Forelimb muscle (tissue), 1 donor: ENCODE measurements around the gene DCBLD1. TPM values are rescaled to one million over a fixed set of nuclear protein-coding genes. Genes with fewer than 3 reads are reported as not detected.

Experiments
- DNase-seq: peaks from one replicate; pipeline ENCODE4 v3.0.0-alpha.2; 2013; ENCODE audit warnings: low read depth
- polyA plus RNA-seq: library from polyadenylated mRNA; unstranded; fragments of 120-200 nt; gene quantifications from one replicate; pipeline ENCODE4 v1.2.1, GENCODE V29; 2013; ENCODE audit not compliant: insufficient read length

DCBLD1 gene
- polyA plus RNA-seq, 1 donor: 7.5 TPM

- no peak for DNase-seq
Observed at GRCh38 chr6:117555882-117556498, 73.5 kb downstream of the DCBLD1 start.

DNA sequence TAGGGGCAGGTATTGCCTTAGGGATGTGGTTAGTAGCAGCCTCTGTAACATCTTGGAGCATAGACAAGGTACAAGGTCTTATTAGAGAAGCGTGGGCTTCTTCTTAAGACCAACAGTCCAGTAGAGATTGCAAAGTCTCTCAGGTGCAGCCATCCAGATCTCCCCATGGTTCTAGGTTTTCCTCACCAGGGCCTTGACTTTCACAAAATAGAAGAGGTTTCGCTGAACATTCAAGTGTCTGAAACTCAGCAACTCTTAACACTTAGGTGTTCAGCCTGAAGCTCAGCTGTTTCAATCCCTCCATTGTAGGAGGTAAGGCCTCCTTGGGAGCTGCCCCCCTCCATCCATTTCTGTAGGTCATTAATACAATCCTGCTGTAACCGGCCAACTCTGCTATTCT, 75.5 kb downstream of the DCBLD1 start:
- DNase-seq: no peak

DNA sequence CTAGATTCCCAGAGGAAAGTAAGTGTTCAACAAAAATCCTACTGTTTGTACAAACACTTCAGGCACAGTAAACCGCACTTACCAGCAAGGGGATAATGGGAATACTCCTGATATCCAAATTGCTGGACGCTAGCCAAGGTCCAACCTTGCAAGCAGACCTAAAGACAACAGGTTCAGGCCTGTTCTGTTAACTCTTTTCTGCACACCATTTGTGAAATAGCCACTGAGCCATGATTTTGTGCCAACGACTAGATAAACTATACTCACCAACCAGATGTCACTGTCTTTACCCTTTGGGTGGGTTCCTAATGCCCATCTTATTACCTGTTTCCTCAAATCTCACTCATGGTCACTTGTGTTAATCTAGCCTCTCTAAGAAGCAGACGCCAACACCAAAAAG, 76.3 kb downstream of the DCBLD1 start:
- no peak for DNase-seq

- DNase-seq: no peak
Observed at GRCh38 chr6:117559299-117559698, 76.8 kb downstream of the DCBLD1 start.

DNA sequence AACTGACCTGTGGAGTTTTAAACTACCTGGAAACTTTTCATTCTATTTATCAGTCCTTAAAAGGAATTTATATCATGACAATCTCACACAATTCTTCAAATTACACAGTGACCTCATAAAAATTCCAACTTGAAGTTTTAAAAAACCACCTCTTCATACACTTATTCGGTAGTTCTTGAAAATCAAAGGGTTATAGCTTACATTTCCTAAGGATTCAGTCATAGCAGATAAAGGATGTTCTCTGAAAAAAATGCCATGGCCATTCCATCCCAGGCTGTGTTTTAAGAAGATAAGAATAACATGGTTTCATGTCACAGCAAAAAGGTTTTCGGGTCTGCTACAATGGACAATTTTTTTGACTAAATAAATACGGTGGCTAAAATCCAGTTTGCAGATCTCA, 78.7 kb downstream of the DCBLD1 start:
- DNase-seq: no peak

DNA sequence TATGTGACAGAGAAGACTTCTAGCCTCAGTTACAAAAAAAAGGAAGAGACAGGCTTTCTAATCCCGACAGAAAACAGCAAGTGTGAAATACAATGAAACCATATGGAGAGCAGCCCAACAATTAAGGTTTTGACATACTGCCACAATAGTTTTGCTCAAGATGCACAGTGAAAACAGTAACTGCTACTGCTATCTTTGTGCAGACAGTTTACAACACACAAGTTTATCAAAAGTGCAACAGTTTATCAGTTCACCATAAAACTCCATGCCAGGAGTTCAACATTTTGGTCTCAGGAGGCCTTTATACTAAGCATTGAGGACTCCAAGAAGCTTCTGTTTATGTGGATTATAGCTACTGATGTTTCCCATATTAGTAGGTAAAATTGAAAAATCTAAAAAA, 82.2 kb downstream of the DCBLD1 start:
- no peak for DNase-seq

- no peak for DNase-seq
Observed at GRCh38 chr6:117568247-117568646, 85.8 kb downstream of the DCBLD1 start.

- DNase-seq: no peak
Observed at GRCh38 chr6:117568831-117569410, 86.4 kb downstream of the DCBLD1 start.

GRCh38 chr6:117573006-117573680, 90.7 kb downstream of the DCBLD1 start:
- DNase-seq: no peak

- DNase-seq: no peak
Observed at GRCh38 chr6:117574198-117574597, 91.7 kb downstream of the DCBLD1 start.

GRCh38 chr6:117585647-117586046, 103.2 kb downstream of the DCBLD1 start:
- DNase-seq: no peak

- no peak for DNase-seq
Observed at GRCh38 chr6:117590447-117590846, 108.0 kb downstream of the DCBLD1 start.

DNA sequence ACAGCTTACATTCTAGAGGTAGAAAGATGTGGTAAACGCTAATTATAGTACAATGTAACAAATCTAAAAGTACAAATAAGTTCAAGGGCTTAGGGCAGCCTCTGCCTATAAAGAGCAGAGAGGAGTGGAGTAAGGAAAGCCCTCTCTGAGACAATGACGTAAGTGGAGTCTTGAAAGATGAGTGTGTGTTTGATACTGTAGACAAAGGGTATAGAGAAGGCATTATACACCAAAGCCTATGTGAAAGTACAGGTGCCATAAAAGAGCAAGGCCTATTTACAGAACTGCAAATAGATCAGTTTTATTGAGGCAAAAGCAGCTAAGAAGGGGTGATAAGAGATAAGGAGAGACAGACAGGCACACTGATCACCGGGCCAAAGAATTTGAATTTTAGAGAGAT, 108.9 kb downstream of the DCBLD1 start:
- no peak for DNase-seq

- DNase-seq: no peak
Observed at GRCh38 chr6:117592983-117593759, 110.7 kb downstream of the DCBLD1 start.

GRCh38 chr6:117595099-117595923, 112.8 kb downstream of the DCBLD1 start:
- DNase-seq: no peak

DNA sequence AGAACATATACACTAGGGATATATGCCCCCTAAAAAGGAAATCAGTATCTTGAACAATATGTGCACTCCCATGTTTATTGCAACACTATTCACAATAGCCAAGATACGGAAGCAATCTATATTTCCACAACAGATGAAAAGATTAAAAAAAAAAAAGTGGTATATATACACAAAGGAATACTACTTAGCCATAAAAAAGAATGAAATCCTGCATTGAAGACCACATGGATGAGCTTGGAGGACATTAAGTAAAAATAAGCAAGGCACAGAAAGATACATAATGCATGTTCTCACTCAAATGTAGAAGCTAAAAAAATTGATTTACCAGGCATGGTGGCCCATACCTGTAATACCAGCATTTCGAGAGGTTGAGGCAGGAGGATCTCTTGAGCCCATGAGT, 115.3 kb downstream of the DCBLD1 start:
- no peak for DNase-seq

Other genes starting within 250 kb of the DCBLD1 start
- 93.8 TPM for gene VGLL2, start 217.1 kb upstream of the DCBLD1 start, polyA plus RNA-seq
- gene ROS1, start 56.7 kb upstream of the DCBLD1 start, polyA plus RNA-seq: 0.19 TPM
- gene GOPC, start 119.8 kb downstream of the DCBLD1 start, polyA plus RNA-seq: 44.4 TPM
- gene NUS1, start 192.8 kb downstream of the DCBLD1 start, polyA plus RNA-seq: 15.3 TPM